ENCODE results near the gene TFDP1.

GRCh38 chr13:113561417-113562084 lies 23.0 kb upstream of the TFDP1 start:
- TF ChIP-seq CTCF (conservative IDR thresholded peaks at IDR 0.05; ENCODE audit: low read depth, low read length): no peak
- no peak for TF ChIP-seq MXI1 (IDR thresholded peaks at IDR 0.05; ENCODE audit: borderline replicate concordance, low read depth, low read length)
- no peak for TF ChIP-seq USF2 (IDR thresholded peaks at IDR 0.05; ENCODE audit: low read depth, low read length)
- TF ChIP-seq POLR2A (IDR thresholded peaks at IDR 0.05; ENCODE audit: low read depth, low read length): no peak
- no peak for TF ChIP-seq RFX5 (IDR thresholded peaks at IDR 0.05; ENCODE audit: low read depth, low read length)
- no peak for TF ChIP-seq CEBPB (IDR thresholded peaks at IDR 0.05; ENCODE audit: low read depth, low read length)
